C4-2B (cell line): ENCODE results near the gene KCNS1.

Experiments
- CTCF ChIP-seq: fragments of 450-650 bp; conservative IDR thresholded peaks from 2 replicates; pipeline ENCODE4 v1.5.1; 2017; ENCODE audit warnings: mild to moderate bottlenecking
- ZFX ChIP-seq: fragments of 450-650 bp; IDR thresholded peaks from 2 replicates; pipeline ENCODE4 v1.6.1; 2017

- TF ChIP-seq CTCF (no peak), ZFX (no peak)
These were observed 18.5 kb downstream of the KCNS1 start for GRCh38 chr20:45082468-45082867.
